GM10248 (cell line): ENCODE results near the gene SH3BP5.

Source experiments
- CTCF ChIA-PET: fragments of 300-600 bp; sonication (Branson Sonifier 250); formaldehyde crosslinking; extraction: SDS; loops from one replicate; lab custom pipeline; 2021; ENCODE audit warnings: antibody characterized with exemption; lab: Yijun Ruan, JAX
- POLR2A ChIA-PET: fragments of 350-650 bp; sonication (Branson Sonifier 250); formaldehyde crosslinking; extraction: SDS; loops from one replicate; lab custom pipeline; 2020; ENCODE audit warnings: antibody characterized with exemption; lab: Yijun Ruan, JAX
- DNase-seq: peaks from one replicate; pipeline ENCODE4 v3.0.0; 2012; ENCODE audit errors: extremely low spot score
- CTCF ChIP-seq: IDR thresholded peaks from 2 replicates; pipeline ENCODE4 v1.5.1; 2012; ENCODE audit warnings: mild to moderate bottlenecking, low read depth; ENCODE audit errors: extremely low read depth, missing control alignments, control extremely low read depth

The SH3BP5 gene

DNA sequence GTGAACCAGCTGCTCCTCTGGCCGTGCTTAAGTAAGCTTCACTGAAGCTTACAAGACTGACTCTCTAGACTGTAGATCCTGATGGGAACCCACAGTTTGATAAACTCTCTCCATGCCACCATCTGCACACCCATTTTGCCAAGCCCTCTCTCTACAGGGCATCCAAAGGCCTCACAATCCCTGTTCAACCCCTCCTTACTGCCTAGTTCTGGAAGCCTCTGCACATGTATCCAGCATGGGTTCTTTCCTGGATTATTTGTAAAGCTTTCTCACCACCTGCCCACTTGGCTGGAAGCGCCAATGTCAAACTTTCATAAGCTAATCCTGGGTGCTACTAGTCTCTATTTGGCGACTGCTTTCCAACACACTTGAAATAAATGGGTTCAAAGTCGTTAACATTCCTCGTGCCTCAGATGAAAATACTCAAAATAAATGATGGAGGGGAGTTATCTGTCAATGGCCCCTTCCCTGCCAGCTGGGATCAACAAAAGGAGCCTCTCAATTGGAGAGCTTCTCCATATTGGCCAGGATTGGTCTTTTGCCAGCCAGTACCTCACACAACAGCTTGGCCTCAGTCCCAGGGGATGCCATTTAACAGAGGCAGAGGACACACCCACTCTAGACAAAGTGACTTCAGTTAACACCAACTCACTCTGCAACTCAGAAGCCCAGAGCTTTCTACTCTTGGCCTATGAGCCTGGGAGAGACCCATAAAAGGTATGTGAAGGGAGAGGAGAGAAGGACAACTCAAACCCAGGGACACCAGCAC is 48.1 kb downstream of the SH3BP5 start:
- DNase-seq = no peak
- CTCF ChIA-PET = interaction anchor here (0.9 to 18.2 kb wide), 9 partner anchors 9 to 49 kb away, joined by 3 to 203 read pairs (median 4); partner anchors contain the start of gene SH3BP5
- POLR2A ChIA-PET = no interaction called here
- TF ChIP-seq CTCF = no peak

- TF ChIP-seq CTCF = no peak
- POLR2A ChIA-PET = no interaction called here
- CTCF ChIA-PET = interaction anchor here (0.9 to 18.2 kb wide), 7 partner anchors 8 to 42 kb away, joined by 3 to 203 read pairs (median 4); no protein-coding TSS in a partner anchor
- DNase-seq = no peak
These were observed 48.7 kb downstream of the SH3BP5 start for GRCh38 chr3:15283702-15284101.

GRCh38 chr3:15281817-15282216 is 50.6 kb downstream of the SH3BP5 start:
- CTCF ChIA-PET = interaction anchor here (0.7 to 18.2 kb wide), 5 partner anchors 16 to 124 kb away, joined by 3 to 203 read pairs (median 3); no protein-coding TSS in a partner anchor

GRCh38 chr3:15280853-15281532 is 51.4 kb downstream of the SH3BP5 start:
- no peak for DNase-seq
- ChIA-PET POLR2A (no interaction called here), CTCF (interaction anchor here (0.8 to 18.2 kb wide), 6 partner anchors 10 to 124 kb away, joined by 3 to 203 read pairs (median 4); no protein-coding TSS in a partner anchor)
- no peak for TF ChIP-seq CTCF

More at GRCh38 chr3:15281817-15282216, 50.6 kb downstream of the SH3BP5 start:
- POLR2A ChIA-PET = no interaction called here
- DNase-seq = no peak
- TF ChIP-seq CTCF = no peak

- ChIA-PET CTCF (interaction anchor here (0.7 to 18.2 kb wide), 10 partner anchors 8 to 126 kb away, joined by 3 to 203 read pairs (median 4); no protein-coding TSS in a partner anchor), POLR2A (no interaction called here)
- no peak for TF ChIP-seq CTCF
- no peak for DNase-seq
These were observed 52.5 kb downstream of the SH3BP5 start for GRCh38 chr3:15279671-15280402.

DNA sequence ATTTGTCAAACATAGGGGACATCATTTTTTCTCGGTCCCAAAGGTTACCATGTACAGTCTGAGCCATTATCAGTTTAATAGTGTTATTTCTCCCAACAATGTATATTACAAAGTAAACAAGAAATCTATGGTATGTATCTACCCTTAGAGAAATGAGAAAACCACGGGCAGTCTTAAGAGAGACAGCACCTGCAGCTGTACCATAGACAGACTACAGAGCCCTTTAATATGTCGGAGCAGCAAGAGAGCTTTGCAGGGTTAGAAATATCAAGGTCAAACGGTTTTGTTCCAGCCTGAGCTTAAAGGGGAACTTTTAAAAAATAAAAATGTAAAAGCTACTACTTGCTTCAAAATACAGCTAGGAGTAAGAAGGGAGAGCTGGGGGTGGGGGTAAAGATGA is 53.2 kb downstream of the SH3BP5 start:
- POLR2A ChIA-PET = no interaction called here
- no peak for DNase-seq
- CTCF ChIA-PET = interaction anchor here (0.7 to 18.2 kb wide), 6 partner anchors 9 to 126 kb away, joined by 3 to 203 read pairs (median 6); no protein-coding TSS in a partner anchor
- TF ChIP-seq CTCF = no peak
